NCI-H1048 (cell line): ENCODE measurements around the gene UROC1.

Source experiments
- DNase-seq: peaks from one replicate; lab custom pipeline; 2025; lab: John Stamatoyannopoulos, UW

The UROC1 gene

DNA sequence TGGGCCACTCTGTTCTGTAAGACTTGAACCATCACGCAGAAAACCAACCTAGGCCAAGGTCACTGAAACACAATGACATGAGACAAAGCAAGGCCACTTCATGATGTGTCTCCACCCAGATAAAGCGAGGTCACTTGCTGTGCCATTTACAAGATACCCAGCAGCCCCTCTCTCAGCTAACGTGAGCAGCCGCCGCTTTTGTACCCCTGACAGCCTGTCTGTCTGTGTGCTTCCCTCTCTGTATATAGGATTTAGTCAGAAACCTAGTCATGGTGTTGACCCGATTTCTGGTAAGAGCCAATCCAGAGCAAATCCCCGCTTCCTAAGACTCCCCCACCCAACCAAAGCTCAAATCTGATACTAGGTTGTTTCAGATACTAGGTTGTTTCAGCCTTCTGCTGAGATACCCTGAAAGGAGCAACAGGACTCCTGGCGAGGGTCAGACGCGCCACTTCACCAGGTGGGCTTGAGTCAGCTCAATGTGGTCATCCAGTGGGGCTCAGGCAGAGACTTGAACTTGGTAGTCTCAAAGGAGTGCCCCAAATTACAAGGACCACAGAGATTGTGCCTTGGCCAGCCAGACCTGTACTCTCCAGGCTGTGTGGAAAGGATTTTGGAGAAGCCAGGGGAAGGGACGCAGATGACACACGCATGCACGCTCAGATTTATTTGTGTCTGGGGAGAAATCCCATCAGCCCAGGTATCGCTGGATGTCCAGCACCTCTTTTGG is 38.8 kb downstream of the UROC1 start:
- no peak for DNase-seq

DNA sequence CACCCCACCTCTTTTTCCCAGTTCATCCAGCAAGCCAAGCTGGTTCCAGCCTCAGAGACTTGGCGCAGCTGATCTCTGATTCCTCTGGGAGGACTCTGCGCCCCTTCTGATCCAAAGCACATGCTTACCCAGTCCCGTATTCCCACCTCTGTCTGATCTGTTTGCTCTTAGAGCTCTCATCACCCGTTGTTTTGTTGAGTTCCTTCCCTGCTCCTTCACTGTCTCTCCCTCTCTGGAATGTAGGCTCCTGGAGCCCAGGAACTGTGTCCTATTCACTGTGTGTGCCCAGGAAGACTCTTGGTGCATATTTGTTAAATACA is 40.6 kb downstream of the UROC1 start:
- DNase-seq, result no peak

DNA sequence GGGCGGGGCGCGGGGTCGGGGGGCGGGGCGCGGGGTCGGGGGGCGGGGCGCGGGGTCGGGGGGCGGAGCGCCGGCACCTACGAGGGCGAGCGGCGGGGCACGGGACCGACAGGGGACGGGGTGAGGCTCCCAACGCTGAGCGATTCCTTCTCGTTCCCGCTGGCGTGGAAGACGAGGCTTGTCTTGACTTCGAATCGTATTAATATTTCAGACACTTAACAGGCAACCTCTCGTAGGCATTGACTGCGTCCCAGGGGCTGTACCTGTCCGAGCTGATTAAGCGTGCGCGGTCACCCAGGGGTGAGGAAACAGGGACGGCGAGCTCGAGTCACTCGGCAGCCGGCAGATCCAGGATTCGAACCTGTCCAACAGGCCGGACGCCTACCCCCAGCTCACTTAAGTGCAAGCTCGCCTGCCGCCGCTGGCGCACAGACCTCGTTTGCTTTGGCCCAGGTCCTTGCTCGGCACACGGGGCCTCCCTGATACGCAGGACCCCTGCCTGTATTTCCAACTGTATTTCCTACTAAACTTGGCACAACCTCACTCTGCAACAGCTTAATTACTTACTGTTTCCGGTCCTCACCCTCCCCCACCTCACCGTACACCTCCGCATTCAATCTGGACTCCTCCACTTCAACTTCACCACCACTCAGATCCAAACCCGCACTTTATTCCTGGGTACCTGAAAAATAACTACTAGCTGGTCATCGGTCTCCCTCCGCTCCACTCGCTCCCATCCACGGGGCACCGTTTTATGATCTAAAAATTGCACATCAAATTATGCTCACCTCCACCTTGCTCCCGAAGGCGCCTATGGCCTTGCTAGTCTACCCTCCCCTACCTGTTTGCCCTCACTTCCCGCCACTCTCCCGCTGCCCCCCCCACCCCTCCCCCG is 41.2 kb downstream of the UROC1 start:
- no peak for DNase-seq

DNA sequence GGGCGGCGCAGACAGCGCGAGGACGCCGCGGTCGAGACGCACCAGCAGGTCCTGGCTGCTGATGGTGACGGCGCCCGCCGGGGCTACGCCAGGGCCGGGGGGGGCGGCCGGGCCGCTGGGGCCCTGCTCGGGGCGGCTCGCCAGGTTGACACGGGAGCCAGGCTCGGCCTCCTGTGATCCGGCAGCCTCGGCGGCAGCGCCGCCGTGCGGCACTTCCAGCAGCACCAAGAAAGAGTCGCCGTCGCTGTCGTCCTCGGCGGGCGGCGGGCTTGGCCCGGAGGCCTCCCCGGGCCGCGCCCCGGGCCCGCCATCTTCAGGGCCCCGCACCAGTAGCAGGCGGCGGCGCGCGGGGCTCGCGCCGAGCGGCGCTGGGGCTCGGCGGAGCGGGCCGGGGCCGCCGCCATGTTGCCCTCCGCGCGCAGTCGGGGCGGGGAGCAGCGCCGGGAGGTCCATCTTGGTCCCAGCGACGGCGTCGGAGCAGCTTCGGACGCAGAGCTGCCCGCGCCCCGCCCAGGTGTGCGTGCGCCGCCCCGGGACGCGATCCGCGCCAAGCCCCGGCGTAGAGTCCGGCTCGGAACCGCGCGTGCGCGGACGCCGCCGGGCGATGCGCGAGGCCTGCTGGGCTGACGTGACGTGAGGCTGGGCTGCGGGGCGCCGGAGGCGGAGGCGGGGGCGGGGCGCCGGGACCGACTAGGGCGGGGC is 42.0 kb downstream of the UROC1 start, which contains the start of gene ZXDC:
TSS of gene ZXDC (minus strand) at position 479 of the 702 bp plus-strand sequence. CDS start at position 453, 26 bp downstream.
- DNase-seq, result peak; percentile 58

DNA sequence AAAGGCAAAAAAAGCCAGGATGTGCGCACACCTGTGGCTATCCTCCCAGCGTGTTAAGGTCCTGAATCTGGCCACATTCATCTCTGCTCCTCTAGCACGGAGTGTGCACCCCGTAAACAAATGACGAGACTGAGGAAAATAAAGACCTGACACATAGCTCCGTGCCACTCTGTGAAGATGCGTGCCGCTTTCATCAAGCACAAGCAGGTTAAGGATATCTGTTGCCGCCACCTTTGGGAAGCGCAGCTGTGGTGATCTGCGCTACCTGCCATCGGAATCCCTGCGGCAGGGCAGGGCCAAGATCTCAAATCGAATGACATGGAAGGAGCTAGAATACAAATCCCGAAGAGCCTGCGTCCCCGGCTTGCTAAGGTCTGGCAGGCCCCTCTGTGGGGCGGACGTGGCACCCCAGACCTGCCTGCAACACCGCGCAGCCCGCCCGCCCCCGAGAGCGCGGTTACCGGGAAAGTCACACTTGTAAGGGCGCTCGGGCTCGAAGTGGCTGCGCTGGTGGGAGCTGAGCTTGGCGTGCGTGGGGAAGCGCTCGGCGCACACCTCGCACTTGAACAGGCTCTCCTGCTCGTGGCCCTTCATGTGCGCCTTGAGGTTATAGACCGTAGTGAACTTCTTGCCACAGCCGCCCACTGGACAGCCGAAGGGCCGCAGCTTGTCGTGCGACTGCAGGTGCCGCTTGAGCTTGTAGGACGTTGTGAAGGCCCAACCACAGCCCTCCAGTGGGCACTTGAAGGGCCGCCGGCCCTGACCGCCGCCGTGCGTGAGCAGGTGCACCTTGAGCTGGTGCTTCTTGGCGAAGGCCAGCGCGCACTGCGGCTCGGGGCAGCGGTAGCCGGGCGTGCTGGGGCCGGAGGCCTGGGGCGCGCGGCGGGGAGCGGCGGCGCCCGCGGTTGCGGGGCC is 42.8 kb downstream of the UROC1 start:
- DNase-seq, result no peak

DNA sequence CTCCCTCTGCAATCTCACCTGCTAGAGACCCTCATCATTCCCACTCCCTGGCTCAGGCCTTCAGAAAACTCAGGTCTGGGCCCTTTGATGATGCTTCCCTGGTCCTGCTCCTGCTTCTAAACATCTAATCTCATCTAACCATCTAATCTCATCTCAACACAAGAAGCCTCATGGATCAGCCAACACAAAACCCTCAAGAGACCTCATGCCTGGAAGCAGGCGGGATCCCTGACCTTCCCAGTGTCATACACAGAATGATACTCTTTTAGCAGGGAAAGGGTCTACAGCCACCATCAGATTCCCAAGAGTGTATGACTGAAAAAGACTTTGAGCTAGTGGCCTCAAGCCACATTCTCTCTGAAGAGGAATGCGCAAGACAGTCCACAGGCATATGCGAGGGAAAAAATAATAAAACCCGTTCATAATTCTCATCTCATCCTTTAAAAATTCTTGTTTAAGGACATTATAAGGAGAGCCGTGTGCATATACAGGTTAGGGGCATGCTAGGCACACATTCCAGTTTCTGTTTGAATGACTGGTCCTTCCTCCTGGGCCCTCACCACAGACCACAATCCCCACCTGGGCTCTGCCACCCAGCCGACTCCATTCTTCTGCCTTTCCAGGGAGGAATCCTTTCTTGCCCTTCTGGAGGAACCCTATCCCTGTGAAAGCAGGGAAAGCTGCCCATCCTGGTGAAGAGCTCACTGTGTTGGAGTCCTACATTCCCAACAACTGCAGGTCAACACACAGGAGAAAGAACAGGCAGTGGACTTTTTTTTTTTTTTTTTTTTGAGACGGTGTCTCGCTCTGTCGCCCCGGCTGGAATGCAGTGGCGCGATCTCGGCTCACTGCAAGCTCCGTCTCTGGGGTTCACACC is 44.0 kb downstream of the UROC1 start:
- DNase-seq, result no peak

DNA sequence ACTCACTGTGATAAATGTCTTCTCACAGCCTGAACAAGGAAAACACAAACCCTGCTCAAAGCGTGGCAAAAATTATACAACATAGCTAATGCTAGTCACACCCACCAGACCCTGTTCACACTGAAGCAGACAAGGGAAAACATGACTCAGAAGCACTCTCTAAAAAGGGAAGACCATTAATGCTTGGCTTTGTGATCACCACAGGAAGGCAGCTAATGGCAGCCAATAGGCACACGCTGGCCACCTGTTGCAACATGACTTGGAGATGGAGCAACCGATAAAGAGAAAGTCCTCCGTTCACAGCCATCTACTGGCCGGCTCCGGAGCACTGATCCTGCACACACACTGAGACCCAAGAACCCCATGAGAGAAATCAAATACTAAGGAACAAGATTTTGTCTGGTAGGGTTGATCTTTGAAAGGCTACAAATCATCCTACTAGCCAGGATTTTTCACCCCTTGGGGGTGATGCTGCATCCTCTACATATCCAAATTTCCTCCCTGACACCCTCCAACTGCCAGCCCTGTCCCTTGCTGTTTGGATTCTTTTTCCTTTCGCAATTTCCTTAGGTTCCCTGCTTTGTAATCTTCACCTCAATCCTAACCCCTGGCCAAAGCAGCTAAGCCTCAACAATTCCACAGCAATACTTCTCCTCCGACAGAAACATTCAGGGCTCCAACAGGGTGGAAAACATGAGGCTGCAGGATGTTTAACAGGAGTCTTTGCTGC is 45.1 kb downstream of the UROC1 start:
- DNase-seq, result no peak

DNA sequence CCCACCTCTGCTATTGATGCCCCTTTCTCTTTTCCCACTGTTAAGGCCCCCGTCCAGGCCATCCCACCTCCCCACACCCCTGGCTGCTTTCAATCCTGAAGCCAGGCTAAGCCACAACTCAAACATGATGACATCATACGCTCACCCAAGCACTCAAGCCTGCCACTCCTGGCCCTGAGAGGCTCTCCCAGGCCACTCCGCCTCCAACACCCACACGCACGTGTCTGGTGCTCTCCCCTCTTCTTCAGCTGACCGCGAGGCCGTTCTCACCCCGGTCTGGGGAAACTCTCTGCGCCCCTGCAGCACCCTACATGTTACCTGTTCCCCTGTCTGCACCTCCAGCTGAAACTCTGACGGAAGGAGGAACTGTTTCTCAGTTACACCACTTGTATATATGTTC is 48.1 kb downstream of the UROC1 start:
- DNase-seq, result no peak

DNA sequence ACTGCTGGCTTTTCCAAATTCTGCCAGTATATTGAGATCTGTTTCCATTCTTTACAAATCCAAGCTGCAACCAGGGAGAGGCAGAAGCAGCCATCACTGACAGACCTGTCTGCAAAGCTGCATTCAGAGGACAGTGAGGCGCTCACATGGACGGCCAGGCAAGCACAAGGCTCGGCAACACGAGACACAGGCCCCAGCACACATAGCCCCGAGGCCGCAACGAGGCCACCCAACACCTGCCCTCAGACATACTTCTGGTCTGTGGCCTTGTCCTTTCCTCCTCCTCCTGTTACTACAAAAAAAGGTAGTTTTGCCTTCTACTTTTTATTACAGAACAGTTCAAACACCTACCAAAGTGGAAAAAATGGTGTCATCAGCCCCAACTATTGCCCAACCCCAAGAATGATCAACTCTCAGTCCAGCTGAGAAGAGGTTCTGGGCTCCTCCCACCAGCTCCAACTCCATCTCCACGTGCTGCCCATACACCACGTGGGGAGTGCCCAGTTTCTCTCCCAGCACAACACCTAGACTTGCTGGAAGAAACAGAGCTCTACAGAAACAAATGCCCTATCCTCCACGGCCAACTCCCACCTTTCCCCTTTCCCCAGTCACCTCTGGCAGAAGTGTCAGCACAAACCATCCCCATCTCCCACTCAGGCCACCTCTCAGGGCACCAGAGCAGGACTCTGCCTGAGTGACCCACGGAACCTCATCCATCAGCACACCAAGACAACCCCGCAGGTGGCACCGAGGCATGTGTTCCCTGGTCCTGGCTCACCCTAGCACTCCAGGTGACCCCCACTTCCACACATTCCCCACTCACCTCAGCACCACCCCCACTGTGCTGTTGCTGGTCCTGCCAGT is 49.3 kb downstream of the UROC1 start:
- no peak for DNase-seq

DNA sequence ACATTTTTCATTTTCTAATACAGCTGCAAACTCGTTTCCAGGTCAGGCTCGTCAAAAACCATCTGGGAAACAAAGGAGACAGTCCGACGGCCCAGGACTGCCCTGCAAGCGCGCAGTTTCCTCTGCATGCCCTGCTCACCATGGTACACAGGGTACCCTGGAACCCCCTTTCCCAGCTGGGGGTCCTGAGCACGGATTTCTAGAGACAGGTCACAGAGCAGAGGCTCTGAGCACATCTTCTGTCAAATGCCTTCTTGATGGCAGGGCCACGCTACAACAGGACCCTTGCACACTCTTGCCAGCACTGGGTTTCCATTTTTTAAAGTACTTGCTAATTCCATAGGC is 50.0 kb downstream of the UROC1 start:
- DNase-seq, result no peak

DNA sequence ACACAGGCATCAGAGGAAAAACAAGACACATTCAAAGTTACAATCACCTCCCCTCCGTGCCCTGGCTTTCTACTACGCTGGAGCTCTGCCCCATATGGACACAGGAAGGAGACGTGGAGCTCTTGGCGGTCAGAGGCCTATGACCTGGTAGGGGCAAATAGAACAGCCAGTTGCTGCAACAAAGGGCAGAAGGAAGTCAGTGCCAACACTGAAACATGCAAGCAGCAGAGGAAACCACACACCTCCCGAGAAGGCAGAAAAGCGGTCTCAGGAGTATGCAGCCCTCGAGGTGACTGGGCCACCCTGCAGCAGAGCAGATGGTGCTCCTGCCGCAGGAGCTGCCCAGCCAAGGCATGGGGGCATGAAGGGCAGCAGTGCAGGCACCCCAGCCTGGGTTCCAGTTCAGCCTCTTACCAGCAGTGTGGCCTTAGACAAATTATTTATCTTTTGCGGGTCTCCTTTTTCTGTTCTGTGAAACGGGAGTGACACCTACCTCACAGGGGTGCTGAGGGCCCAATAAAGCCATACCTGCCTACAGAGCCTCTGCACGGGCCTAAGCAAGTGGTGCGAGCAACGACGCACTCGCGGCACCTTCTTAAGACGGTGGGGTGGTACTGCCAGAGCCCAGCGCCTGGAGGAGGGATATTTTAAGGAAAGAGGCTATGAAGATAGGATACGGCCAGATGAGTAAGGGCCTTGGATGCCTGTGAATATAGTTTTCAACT is 50.5 kb downstream of the UROC1 start:
- DNase-seq, result no peak

DNA sequence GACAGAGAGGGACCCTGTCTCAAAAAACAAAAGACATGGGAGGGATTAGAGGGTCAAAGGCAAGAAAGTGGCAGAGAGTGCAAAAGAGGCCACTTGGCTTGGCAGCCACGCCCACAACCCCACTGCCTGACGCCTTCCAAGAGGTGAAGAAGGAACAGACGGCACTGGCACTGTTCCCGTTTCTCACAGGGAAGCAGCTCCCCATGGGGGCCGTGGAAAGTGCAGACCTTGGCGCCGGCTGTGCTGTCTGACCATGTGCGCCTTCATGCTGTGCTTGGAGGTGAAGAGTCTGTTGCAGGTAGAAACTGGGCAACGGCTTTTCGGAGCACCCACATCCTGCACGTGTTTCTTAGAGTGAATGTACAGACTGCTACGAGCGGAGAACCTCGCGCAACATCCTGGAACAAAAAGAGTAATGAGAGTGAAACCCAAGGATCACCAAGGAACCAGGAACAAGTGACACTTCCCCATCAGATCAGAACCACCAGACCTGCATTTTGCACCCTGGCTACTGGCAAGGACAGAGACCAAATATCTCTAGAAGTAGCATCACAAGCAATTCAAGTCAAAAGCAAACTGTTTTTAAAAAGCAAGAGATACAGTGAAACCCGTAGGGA is 51.5 kb downstream of the UROC1 start:
- DNase-seq, result no peak

DNA sequence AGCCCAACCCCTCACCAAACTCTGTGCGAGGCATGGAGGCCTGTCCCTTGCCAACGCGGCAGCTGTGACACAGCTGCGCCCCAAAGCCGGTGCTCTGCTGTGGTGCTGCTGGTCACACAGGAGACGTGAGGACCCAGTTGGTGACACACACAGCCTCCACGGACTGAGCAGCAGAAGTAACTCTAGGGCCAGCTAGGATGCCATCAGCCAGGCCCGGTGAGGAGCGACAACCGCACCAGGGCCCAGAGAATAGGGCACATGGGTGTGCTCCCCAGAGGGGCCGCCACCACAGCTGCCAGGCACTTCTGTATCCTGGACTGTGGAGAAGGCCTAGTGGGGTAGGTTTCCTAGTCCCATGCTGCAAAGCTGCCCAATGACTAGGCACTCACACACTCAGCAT is 52.6 kb downstream of the UROC1 start:
- DNase-seq, result no peak

DNA sequence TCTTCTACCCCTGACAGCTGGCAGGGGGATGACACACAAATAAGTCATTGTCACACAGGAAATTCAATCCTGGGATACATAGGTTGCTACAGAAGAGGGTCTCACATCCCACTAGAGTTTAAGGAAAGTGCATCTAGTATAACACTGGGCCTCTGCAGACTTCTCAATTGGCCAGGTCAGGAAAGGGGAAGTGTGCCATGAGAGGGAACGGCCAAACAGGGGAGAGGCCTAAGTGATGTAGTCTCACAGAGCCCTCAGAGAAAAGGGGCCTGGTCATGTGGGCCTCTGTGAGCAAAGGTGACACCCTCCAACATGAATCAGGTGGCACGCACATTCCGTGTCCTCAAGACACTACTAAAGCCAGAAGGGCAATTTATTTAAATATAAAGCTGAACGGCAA is 53.1 kb downstream of the UROC1 start:
- DNase-seq, result no peak

DNA sequence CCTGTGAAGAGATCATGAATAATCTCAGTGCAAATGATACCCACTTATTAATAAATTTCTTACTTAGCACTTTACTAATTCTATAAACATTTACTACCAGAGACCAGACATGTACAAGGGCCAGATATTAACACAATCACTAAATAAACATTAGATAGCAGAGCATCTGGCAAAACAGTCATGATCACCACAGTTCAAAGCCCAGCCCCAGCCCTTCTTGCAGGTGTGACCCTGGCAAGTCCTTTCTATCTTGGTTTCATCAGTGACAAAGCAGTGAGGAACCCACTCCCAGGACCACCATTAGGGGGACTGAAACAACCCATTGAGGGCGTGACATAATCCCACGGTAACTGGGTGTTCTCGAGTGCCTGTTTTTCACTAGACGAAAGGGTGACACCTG is 53.5 kb downstream of the UROC1 start:
- no peak for DNase-seq

DNA sequence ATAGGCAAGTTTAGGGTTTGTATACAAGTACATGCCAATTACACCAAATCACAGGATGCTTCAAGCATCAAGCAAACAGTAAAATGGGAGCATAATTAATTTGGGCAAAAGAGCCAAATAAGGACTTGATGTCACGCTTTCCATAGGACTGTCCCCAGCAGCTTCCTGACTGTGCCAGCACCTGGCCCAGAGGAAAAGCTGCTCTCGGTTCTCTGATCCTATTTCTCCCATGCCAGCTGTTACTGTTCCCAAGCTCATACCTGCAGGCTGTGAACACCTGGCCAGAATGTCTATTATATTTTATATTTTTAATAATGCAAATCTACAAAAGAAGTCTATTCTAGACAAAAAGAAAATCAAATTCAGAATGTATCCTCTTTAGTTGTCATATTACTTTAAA is 54.1 kb downstream of the UROC1 start:
- DNase-seq, result no peak

DNA sequence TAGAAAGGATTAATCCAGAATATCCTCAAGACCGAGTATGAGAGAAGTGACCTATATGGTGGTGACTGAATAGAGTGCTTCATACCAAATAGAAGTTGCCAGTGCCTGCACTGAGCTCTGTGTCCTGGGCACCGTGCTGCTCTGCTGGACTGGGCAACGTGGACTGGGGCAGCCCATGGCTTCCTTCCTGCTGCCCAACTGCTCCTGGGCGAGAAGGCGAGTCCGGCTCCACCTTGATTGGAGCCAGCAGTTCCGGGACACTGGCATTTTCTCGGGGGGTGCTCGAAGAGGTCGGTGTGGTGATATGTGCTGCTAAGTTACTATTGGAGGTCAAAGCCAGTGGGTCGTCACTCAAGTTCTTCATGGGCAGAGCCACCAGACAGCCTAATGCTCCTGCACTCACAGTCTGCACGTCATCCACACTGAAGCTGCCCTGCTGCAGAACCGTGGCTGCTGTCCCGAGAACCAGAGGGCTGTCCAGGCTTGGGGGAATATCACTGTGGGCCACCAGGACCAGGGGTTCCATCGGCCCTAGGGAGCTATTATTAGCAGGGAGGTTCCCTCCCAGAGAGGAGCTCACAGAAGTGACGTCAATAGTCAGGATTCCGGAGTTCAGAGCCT is 56.0 kb downstream of the UROC1 start:
- DNase-seq, result no peak

DNA sequence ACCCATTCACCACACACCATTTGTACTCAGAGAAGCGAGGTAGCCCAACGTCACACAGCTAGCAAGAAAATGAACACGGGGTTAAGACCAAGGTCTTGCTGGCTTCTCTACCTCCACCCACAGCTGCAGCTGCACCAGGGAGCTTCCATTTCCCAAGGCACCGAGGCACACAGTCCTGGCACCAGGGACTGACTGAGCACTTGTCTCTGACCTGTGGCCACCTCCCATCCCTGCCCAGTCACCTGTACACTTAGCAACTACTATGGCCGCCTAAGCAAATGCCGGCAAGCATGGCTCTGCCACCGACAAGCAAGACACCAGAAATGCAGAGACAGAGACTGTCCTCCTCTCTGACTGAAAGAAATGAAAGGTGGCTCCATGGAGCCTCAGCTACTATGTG is 57.2 kb downstream of the UROC1 start:
- no peak for DNase-seq
